ENCODE results near the gene SLC25A51. TPM values are rescaled to one million over a fixed set of nuclear protein-coding genes. Genes with fewer than 3 reads are reported as not detected.

SLC25A51 gene
- total and polyA plus RNA-seq, 5 donors from 2014 or later, result 11.2 to 25.3 (median 13.0) TPM

GRCh38 chr9:37925786-37926736 lies 22.1 kb upstream of the SLC25A51 start:
- Mint-ChIP-seq H3K36me3 (no peaks in the 10 kb centered on the region), H3K9me3 (no peaks in the 10 kb centered on the region), H3K27ac (peak overlapping the region in 1 of 3 donors; percentile 37), H3K4me1 (peaks cover 0 to 4% (median 0%) of the 10 kb centered on the region in 4 donors), H3K27me3 (no peaks in the 10 kb centered on the region), H3K4me3 (no peak overlapping the region)
- Histone ChIP-seq H3K4me3 (ENCODE audit: low read depth, low read length) (no peak overlapping the region), H3K27ac (ENCODE audit: insufficient read depth, low read length, poor library complexity, severe bottlenecking) (no peak overlapping the region), H3K27me3 (ENCODE audit: control insufficient read depth, insufficient read depth, low read length) (no peaks in the 10 kb centered on the region), H3K36me3 (ENCODE audit: control insufficient read depth, insufficient read depth, low read length) (no peaks in the 10 kb centered on the region), H3K9me3 (ENCODE audit: control insufficient read depth in 2 of 2, low read length in 2 of 2) (no peaks in the 10 kb centered on the region), H3K4me1 (ENCODE audit: control insufficient read depth, insufficient read depth, low read length, poor library complexity, severe bottlenecking) (no peaks in the 10 kb centered on the region)
- DNase-seq (no peak), ATAC-seq (ENCODE audit: low read depth in 2 of 2) (no peak)

GRCh38 chr9:37925006-37925405 lies 21.1 kb upstream of the SLC25A51 start:
- Mint-ChIP-seq H3K27me3 (no peaks in the 10 kb centered on the region), H3K4me1 (peaks cover 0 to 4% (median 0%) of the 10 kb centered on the region in 4 donors), H3K27ac (no peak overlapping the region), H3K36me3 (no peaks in the 10 kb centered on the region), H3K9me3 (no peaks in the 10 kb centered on the region), H3K4me3 (no peak overlapping the region)
- Histone ChIP-seq H3K27me3 (ENCODE audit: control insufficient read depth, insufficient read depth, low read length) (no peaks in the 10 kb centered on the region), H3K27ac (ENCODE audit: insufficient read depth, low read length, poor library complexity, severe bottlenecking) (no peak overlapping the region), H3K36me3 (ENCODE audit: control insufficient read depth, insufficient read depth, low read length) (no peaks in the 10 kb centered on the region), H3K4me1 (ENCODE audit: control insufficient read depth, insufficient read depth, low read length, poor library complexity, severe bottlenecking) (no peaks in the 10 kb centered on the region), H3K4me3 (ENCODE audit: low read depth, low read length) (no peak overlapping the region), H3K9me3 (ENCODE audit: control insufficient read depth in 2 of 2, low read length in 2 of 2) (no peaks in the 10 kb centered on the region)
- no peak for DNase-seq
- ATAC-seq (ENCODE audit: low read depth in 2 of 2), result no peak

- DNase-seq (no peak), ATAC-seq (ENCODE audit: low read depth in 2 of 2) (no peak)
- Histone ChIP-seq H3K27me3 (ENCODE audit: control insufficient read depth, insufficient read depth, low read length) (no peaks in the 10 kb centered on the region), H3K9me3 (ENCODE audit: control insufficient read depth in 2 of 2, low read length in 2 of 2) (no peaks in the 10 kb centered on the region), H3K36me3 (ENCODE audit: control insufficient read depth, insufficient read depth, low read length) (no peaks in the 10 kb centered on the region), H3K27ac (ENCODE audit: insufficient read depth, low read length, poor library complexity, severe bottlenecking) (no peak overlapping the region), H3K4me1 (ENCODE audit: control insufficient read depth, insufficient read depth, low read length, poor library complexity, severe bottlenecking) (no peaks in the 10 kb centered on the region), H3K4me3 (ENCODE audit: low read depth, low read length) (no peak overlapping the region)
- H3K36me3 Mint-ChIP-seq, result no peaks in the 10 kb centered on the region
- no peak overlapping the region for H3K27ac Mint-ChIP-seq
- H3K9me3 Mint-ChIP-seq, result no peaks in the 10 kb centered on the region
- no peaks in the 10 kb centered on the region for H3K27me3 Mint-ChIP-seq
- no peak overlapping the region for H3K4me3 Mint-ChIP-seq
- peaks cover 0 to 4% (median 0%) of the 10 kb centered on the region in 4 donors for H3K4me1 Mint-ChIP-seq
These were observed 20.6 kb upstream of the SLC25A51 start for GRCh38 chr9:37924538-37924937.

GRCh38 chr9:37923796-37924427 lies 20.0 kb upstream of the SLC25A51 start:
- Histone ChIP-seq H3K36me3 (ENCODE audit: control insufficient read depth, insufficient read depth, low read length) (no peaks in the 10 kb centered on the region), H3K27me3 (ENCODE audit: control insufficient read depth, insufficient read depth, low read length) (no peaks in the 10 kb centered on the region), H3K4me3 (ENCODE audit: low read depth, low read length) (no peak overlapping the region), H3K9me3 (ENCODE audit: control insufficient read depth in 2 of 2, low read length in 2 of 2) (no peaks in the 10 kb centered on the region), H3K27ac (ENCODE audit: insufficient read depth, low read length, poor library complexity, severe bottlenecking) (no peak overlapping the region), H3K4me1 (ENCODE audit: control insufficient read depth, insufficient read depth, low read length, poor library complexity, severe bottlenecking) (no peaks in the 10 kb centered on the region)
- Mint-ChIP-seq H3K27me3 (no peaks in the 10 kb centered on the region), H3K36me3 (no peaks in the 10 kb centered on the region), H3K9me3 (no peaks in the 10 kb centered on the region), H3K4me3 (no peak overlapping the region), H3K27ac (no peak overlapping the region), H3K4me1 (peaks cover 0 to 4% (median 0%) of the 10 kb centered on the region in 4 donors)
- ATAC-seq (ENCODE audit: low read depth in 2 of 2) (no peak), DNase-seq (no peak)

- H3K27me3 Mint-ChIP-seq, result no peaks in the 10 kb centered on the region
- H3K9me3 ChIP-seq (ENCODE audit: control insufficient read depth in 2 of 2, low read length in 2 of 2), result no peaks in the 10 kb centered on the region
- no peaks in the 10 kb centered on the region for H3K27me3 ChIP-seq (ENCODE audit: control insufficient read depth, insufficient read depth, low read length)
- ATAC-seq (ENCODE audit: low read depth in 2 of 2) (no peak), DNase-seq (no peak)
- no peaks in the 10 kb centered on the region for H3K36me3 ChIP-seq (ENCODE audit: control insufficient read depth, insufficient read depth, low read length)
- H3K9me3 Mint-ChIP-seq, result no peaks in the 10 kb centered on the region
- H3K4me3 Mint-ChIP-seq, result no peak overlapping the region
- H3K27ac Mint-ChIP-seq, result no peak overlapping the region
- H3K4me1 ChIP-seq (ENCODE audit: control insufficient read depth, insufficient read depth, low read length, poor library complexity, severe bottlenecking), result no peaks in the 10 kb centered on the region
- H3K27ac ChIP-seq (ENCODE audit: insufficient read depth, low read length, poor library complexity, severe bottlenecking), result no peak overlapping the region
- no peak overlapping the region for H3K4me3 ChIP-seq (ENCODE audit: low read depth, low read length)
- H3K4me1 Mint-ChIP-seq, result peaks cover 0 to 4% (median 0%) of the 10 kb centered on the region in 4 donors
- H3K36me3 Mint-ChIP-seq, result no peaks in the 10 kb centered on the region
These were observed 19.3 kb upstream of the SLC25A51 start for GRCh38 chr9:37923118-37923795.

GRCh38 chr9:37922363-37923117 lies 18.6 kb upstream of the SLC25A51 start:
- Histone ChIP-seq H3K4me1 (ENCODE audit: control insufficient read depth, insufficient read depth, low read length, poor library complexity, severe bottlenecking) (no peaks in the 10 kb centered on the region), H3K27ac (ENCODE audit: insufficient read depth, low read length, poor library complexity, severe bottlenecking) (no peak overlapping the region), H3K4me3 (ENCODE audit: low read depth, low read length) (no peak overlapping the region), H3K36me3 (ENCODE audit: control insufficient read depth, insufficient read depth, low read length) (no peaks in the 10 kb centered on the region), H3K27me3 (ENCODE audit: control insufficient read depth, insufficient read depth, low read length) (no peaks in the 10 kb centered on the region), H3K9me3 (ENCODE audit: control insufficient read depth in 2 of 2, low read length in 2 of 2) (no peaks in the 10 kb centered on the region)
- Mint-ChIP-seq H3K4me1 (peaks cover 0 to 4% (median 0%) of the 10 kb centered on the region in 4 donors), H3K9me3 (no peaks in the 10 kb centered on the region), H3K27ac (no peak overlapping the region), H3K4me3 (peak overlapping the region in 1 of 4 donors; percentile 50), H3K36me3 (no peaks in the 10 kb centered on the region), H3K27me3 (no peaks in the 10 kb centered on the region)
- DNase-seq (no peak), ATAC-seq (ENCODE audit: low read depth in 2 of 2) (no peak)

GRCh38 chr9:37921546-37922300 lies 17.8 kb upstream of the SLC25A51 start:
- H3K4me3 Mint-ChIP-seq, result peak overlapping the region in 1 of 4 donors; percentile 50
- H3K9me3 Mint-ChIP-seq, result no peaks in the 10 kb centered on the region

More at GRCh38 chr9:37921546-37922300, 17.8 kb upstream of the SLC25A51 start:
- Mint-ChIP-seq H3K4me1 (peaks cover 0 to 4% (median 0%) of the 10 kb centered on the region in 4 donors), H3K36me3 (no peaks in the 10 kb centered on the region), H3K27me3 (no peaks in the 10 kb centered on the region), H3K27ac (no peak overlapping the region)
- DNase-seq (no peak), ATAC-seq (ENCODE audit: low read depth in 2 of 2) (no peak)
- no peaks in the 10 kb centered on the region for H3K4me1 ChIP-seq (ENCODE audit: control insufficient read depth, insufficient read depth, low read length, poor library complexity, severe bottlenecking)
- no peak overlapping the region for H3K27ac ChIP-seq (ENCODE audit: insufficient read depth, low read length, poor library complexity, severe bottlenecking)
- no peak overlapping the region for H3K4me3 ChIP-seq (ENCODE audit: low read depth, low read length)
- H3K9me3 ChIP-seq (ENCODE audit: control insufficient read depth in 2 of 2, low read length in 2 of 2), result no peaks in the 10 kb centered on the region
- H3K36me3 ChIP-seq (ENCODE audit: control insufficient read depth, insufficient read depth, low read length), result no peaks in the 10 kb centered on the region
- no peaks in the 10 kb centered on the region for H3K27me3 ChIP-seq (ENCODE audit: control insufficient read depth, insufficient read depth, low read length)

All from CD4-positive, CD25-positive, alpha-beta regulatory T cell (primary cell).